H9 (cell line): ENCODE data around the gene PTPN21. TPM values are rescaled to one million over a fixed set of nuclear protein-coding genes. Genes with fewer than 3 reads are reported as not detected.
A peak's percentile ranks its signal among the peaks of the same experiment; 100 is the strongest.

Experiments used
- DNase-seq: peaks from one replicate; pipeline ENCODE4 v3.0.0-alpha.2; 2017
- H2AFZ ChIP-seq: one replicate; pipeline ENCODE4 v1.6.1; 2013; ENCODE audit warnings: mild to moderate bottlenecking, low read length, control low read depth, moderate library complexity
- H2AK5ac ChIP-seq: 2 replicates; pipeline ENCODE4 v1.6.1; 2013; ENCODE audit warnings: low read length, control low read depth, mixed read lengths; ENCODE audit not compliant: insufficient read length
- H2BK120ac ChIP-seq: one replicate; pipeline ENCODE4 v1.6.1; 2013; ENCODE audit warnings: low read depth, mild to moderate bottlenecking, low read length, control low read depth, inconsistent platforms; ENCODE audit not compliant: poor library complexity, severe bottlenecking
- H2BK12ac ChIP-seq: 2 replicates; pipeline ENCODE4 v1.6.1; 2013; ENCODE audit warnings: low read length, control low read depth, mixed read lengths, low read depth; ENCODE audit not compliant: insufficient read length
- H2BK15ac ChIP-seq: 2 replicates; pipeline ENCODE4 v1.6.1; 2013; ENCODE audit warnings: low read depth, low read length, control low read depth
- H2BK20ac ChIP-seq: one replicate; pipeline ENCODE4 v1.6.1; 2013; ENCODE audit warnings: low read depth, mild to moderate bottlenecking, low read length, control low read depth, inconsistent platforms; ENCODE audit not compliant: poor library complexity, severe bottlenecking
- H2BK5ac ChIP-seq: 2 replicates; pipeline ENCODE4 v1.6.1; 2013; ENCODE audit warnings: low read length, control low read depth, mixed read lengths; ENCODE audit not compliant: insufficient read length
- H3K14ac ChIP-seq: 2 replicates; pipeline ENCODE4 v1.6.1; 2013; ENCODE audit warnings: low read length, control low read depth; ENCODE audit not compliant: insufficient read depth
- H3K18ac ChIP-seq: 2 replicates; pipeline ENCODE4 v1.6.1; 2013; ENCODE audit warnings: low read depth, mild to moderate bottlenecking, mixed read lengths, low read length, control low read depth; ENCODE audit not compliant: insufficient read length
- H3K23ac ChIP-seq: 2 replicates; pipeline ENCODE4 v1.6.1; 2013; ENCODE audit warnings: low read length, control low read depth, mixed read lengths, low read depth; ENCODE audit not compliant: insufficient read length
- H3K23me2 ChIP-seq: 2 replicates; pipeline ENCODE4 v1.6.1; 2013; ENCODE audit warnings: low read depth, mild to moderate bottlenecking, mixed read lengths, low read length, control low read depth; ENCODE audit not compliant: insufficient read length, poor library complexity, severe bottlenecking
- H3K27ac ChIP-seq: 2 replicates; pipeline ENCODE4 v1.5.1; 2013; ENCODE audit warnings: low read length, control low read depth, mixed read lengths, low read depth; ENCODE audit not compliant: insufficient read length
- H3K27me3 ChIP-seq: 2 replicates; pipeline ENCODE4 v1.6.1; 2013; ENCODE audit warnings: low read length, control low read depth, inconsistent platforms; ENCODE audit not compliant: insufficient read depth
- H3K4ac ChIP-seq: 2 replicates; pipeline ENCODE4 v1.6.1; 2013; ENCODE audit warnings: low read depth, mild to moderate bottlenecking, control low read depth, inconsistent platforms, low read length, moderate library complexity
- H3K4me1 ChIP-seq: 2 replicates; pipeline ENCODE4 v1.6.1; 2013; ENCODE audit warnings: low read length, control low read depth, inconsistent platforms; ENCODE audit not compliant: insufficient read depth
- H3K4me2 ChIP-seq: 2 replicates; pipeline ENCODE4 v1.6.1; 2013; ENCODE audit warnings: low read length, control low read depth, mixed read lengths; ENCODE audit not compliant: insufficient read length, insufficient read depth
- H3K56ac ChIP-seq: 2 replicates; pipeline ENCODE4 v1.6.1; 2013; ENCODE audit warnings: low read depth, mild to moderate bottlenecking, mixed read lengths, low read length, control low read depth; ENCODE audit not compliant: insufficient read length
- H3K79me1 ChIP-seq: 2 replicates; pipeline ENCODE4 v1.6.1; 2013; ENCODE audit warnings: low read depth, mild to moderate bottlenecking, moderate library complexity, low read length, control low read depth, inconsistent platforms; ENCODE audit not compliant: insufficient read depth, poor library complexity, severe bottlenecking
- H3K79me2 ChIP-seq: 2 replicates; pipeline ENCODE4 v1.6.1; 2013; ENCODE audit warnings: low read length, control low read depth, inconsistent platforms; ENCODE audit not compliant: insufficient read depth
- H3K9ac ChIP-seq: 2 replicates; pipeline ENCODE4 v1.6.1; 2013; ENCODE audit warnings: low read length, control low read depth, mixed read lengths; ENCODE audit not compliant: insufficient read length; ENCODE audit errors: extremely low read depth
- H3K9me3 ChIP-seq: one replicate; pipeline ENCODE4 v1.6.1; 2013; ENCODE audit warnings: low read depth, low read length, inconsistent platforms; ENCODE audit not compliant: control insufficient read depth
- H3T11ph ChIP-seq: one replicate; pipeline ENCODE4 v1.6.1; 2013; ENCODE audit warnings: mild to moderate bottlenecking, low read length, control low read depth, inconsistent platforms
- H4K20me1 ChIP-seq: one replicate; pipeline ENCODE4 v1.6.1; 2013; ENCODE audit not compliant: control insufficient read depth, insufficient read length, insufficient read depth
- H4K5ac ChIP-seq: 2 replicates; pipeline ENCODE4 v1.6.1; 2013; ENCODE audit warnings: low read depth, mild to moderate bottlenecking, mixed read lengths, low read length, control low read depth; ENCODE audit not compliant: insufficient read length
- H4K8ac ChIP-seq: replicated peaks from 2 replicates; pipeline ENCODE4 v1.6.1; 2013; ENCODE audit warnings: low read length, control low read depth, mixed read lengths, low read depth; ENCODE audit not compliant: insufficient read length
- H4K91ac ChIP-seq: 2 replicates; pipeline ENCODE4 v1.6.1; 2013; ENCODE audit warnings: low read depth, mild to moderate bottlenecking, moderate library complexity, mixed read lengths, low read length, control low read depth; ENCODE audit not compliant: insufficient read length
- H3K27ac Mint-ChIP-seq, 3 experiments: 2 replicates in 2 of 3; 3 replicates in 1 of 3; pipeline ENCODE4 v1.8.0; 2020 to 2021; ENCODE audit warnings: mixed read lengths in 3 of 3, mild to moderate bottlenecking in 1 of 3, moderate library complexity in 1 of 3
- H3K27me3 Mint-ChIP-seq: 2 replicates; pipeline ENCODE4 v1.8.0; 2021; ENCODE audit warnings: low read depth, mild to moderate bottlenecking, moderate library complexity, mixed read lengths
- H3K36me3 Mint-ChIP-seq, 3 experiments: 2 replicates in 2 of 3; 3 replicates in 1 of 3; pipeline ENCODE4 v1.8.0; 2020 to 2021; ENCODE audit warnings: low read depth in 3 of 3, mixed read lengths in 3 of 3; ENCODE audit not compliant: insufficient read depth in 1 of 3
- H3K4me1 Mint-ChIP-seq, 2 experiments: 2 replicates each; pipeline ENCODE4 v1.8.0; 2020; ENCODE audit warnings: mixed read lengths in 2 of 2
- H3K4me3 Mint-ChIP-seq, 2 experiments: 2 replicates in 1 of 2; 3 replicates in 1 of 2; pipeline ENCODE4 v1.8.0; 2020 to 2021; ENCODE audit warnings: mild to moderate bottlenecking in 2 of 2, mixed read lengths in 2 of 2, moderate library complexity in 1 of 2
- H3K9me3 Mint-ChIP-seq, 2 experiments: 2 replicates in 1 of 2; 3 replicates in 1 of 2; pipeline ENCODE4 v1.8.0; 2020; ENCODE audit warnings: mild to moderate bottlenecking in 2 of 2, mixed read lengths in 2 of 2, moderate library complexity in 1 of 2
- CTCF ChIP-seq: fragments of 200-600 bp; sonication (generic); conservative IDR thresholded peaks from 3 replicates; pipeline ENCODE4 v1.8.0; 2021; ENCODE audit warnings: antibody characterized with exemption, mild to moderate bottlenecking
- WGBS: extraction: QIAGEN DNeasy Blood & Tissue Kit; methylation state at CpG from one replicate; pipeline ENCODE4 v1.1.7; 2013; ENCODE audit warnings: missing lambda C conversion rate, low lambda C conversion rate, mixed read lengths; ENCODE audit not compliant: insufficient read length; ENCODE audit errors: extremely low coverage; 5-methylcytosine and 5-hydroxymethylcytosine counted together
- total RNA-seq: library from RNA; stranded (reverse); gene quantifications from 2 replicates; pipeline ENCODE4 v1.2.1, GENCODE V29; 2021

The PTPN21 gene
- total RNA-seq, 1 experiment from 2014 or later = 14.3 TPM

GRCh38 chr14:88592031-88592430 is 37.2 kb upstream of the PTPN21 start:
- H4K8ac ChIP-seq = no peak overlapping the region
- peaks cover 26 to 84% (median 57%) of the 10 kb centered on the region in 3 experiments; a peak in 6 of 7 replicates for H3K36me3 Mint-ChIP-seq
- no CpG with 5 or more reads among the region's 1 CpG for WGBS

More at GRCh38 chr14:88592031-88592430, 37.2 kb upstream of the PTPN21 start:
- peak overlapping the region in 1 of 3 experiments; percentile 24; a peak in 1 of 7 replicates for H3K27ac Mint-ChIP-seq
- no peak overlapping the region for H2AK5ac ChIP-seq
- no peaks in the 10 kb centered on the region for H3K79me2 ChIP-seq
- no peak overlapping the region for H3K14ac ChIP-seq
- H2BK12ac ChIP-seq = no peak overlapping the region
- H3K4me1 ChIP-seq = no peaks in the 10 kb centered on the region
- H3K79me1 ChIP-seq = peaks cover 2% of the 10 kb centered on the region
- H3K9me3 Mint-ChIP-seq = no peaks in the 10 kb centered on the region
- H3K4me2 ChIP-seq = no peak overlapping the region
- no peak overlapping the region for H2AFZ ChIP-seq
- no peak overlapping the region for H3K23ac ChIP-seq
- H3K56ac ChIP-seq = no peak overlapping the region
- no peaks in the 10 kb centered on the region for H3K23me2 ChIP-seq
- no peak for TF ChIP-seq CTCF
- H4K20me1 ChIP-seq = no peaks in the 10 kb centered on the region
- no peaks in the 10 kb centered on the region for H3K9me3 ChIP-seq
- H2BK20ac ChIP-seq = no peak overlapping the region
- DNase-seq = no peak
- H3K9ac ChIP-seq = no peak overlapping the region
- no peak overlapping the region for H3T11ph ChIP-seq
- H3K4ac ChIP-seq = no peak overlapping the region
- H4K91ac ChIP-seq = no peak overlapping the region
- no peak overlapping the region for H2BK15ac ChIP-seq
- H3K27ac ChIP-seq = no peak overlapping the region
- no peak overlapping the region for H2BK120ac ChIP-seq
- H3K27me3 Mint-ChIP-seq = no peaks in the 10 kb centered on the region
- no peak overlapping the region for H4K5ac ChIP-seq
- no peak overlapping the region for H2BK5ac ChIP-seq
- no peak overlapping the region for H3K4me3 Mint-ChIP-seq
- no peak overlapping the region for H3K18ac ChIP-seq
- no peaks in the 10 kb centered on the region for H3K27me3 ChIP-seq
- no peaks in the 10 kb centered on the region for H3K4me1 Mint-ChIP-seq
